Right atrium auricular region (tissue), 2 donors: ENCODE data around the gene RASSF4. TPM values are rescaled to one million over a fixed set of nuclear protein-coding genes. Genes with fewer than 3 reads are reported as not detected.
A peak's percentile ranks its signal among the peaks of the same experiment; 100 is the strongest.

Source experiments
- DNase-seq: peaks from one replicate; pipeline ENCODE4 v3.0.0-alpha.2; 2019; ENCODE audit warnings: low spot score
- H3K27ac ChIP-seq, 2 donors: fragments of 200-600 bp; sonication (generic); 1 replicate in 1 of 2; 2 replicates in 1 of 2; pipeline ENCODE4 v1.5.1; 2016 to 2019
- H3K27me3 ChIP-seq, 2 donors: fragments of 200-600 bp; sonication (generic); one replicate each; pipeline versions ENCODE4 v1.5.1 to v1.6.0; 2017 to 2019
- H3K36me3 ChIP-seq: fragments of 200-600 bp; sonication (generic); one replicate; pipeline ENCODE4 v1.5.1; 2016
- H3K4me1 ChIP-seq, 2 donors: fragments of 200-600 bp; sonication (generic); one replicate each; pipeline versions ENCODE4 v1.5.1 to v1.6.0; 2017 to 2019
- H3K4me3 ChIP-seq, 2 donors: fragments of 200-600 bp; sonication (generic); 1 replicate in 1 of 2; 2 replicates in 1 of 2; pipeline ENCODE4 v1.5.1; 2017 to 2019; ENCODE audit warnings: mild to moderate bottlenecking in 1 of 2, moderate library complexity in 1 of 2
- H3K9me3 ChIP-seq, 2 donors: fragments of 200-600 bp; sonication (generic); one replicate each; pipeline ENCODE4 v1.5.1; 2019
- total RNA-seq, 2 donors: library from RNA; depleted of rRNA; stranded (reverse); fragments of >200 nt; gene quantifications; one replicate each; pipeline ENCODE4 v1.1.0, GENCODE V29; 2016
- TF ChIP-seq, protein P1 (sequence below), 2 donors: fragments of 200-600 bp; sonication (generic); IDR thresholded peaks; one replicate each; pipeline ENCODE4 v1.5.1; 2019; ENCODE audit warnings: antibody characterized with exemption in 2 of 2

The RASSF4 gene
- total RNA-seq, 2 donors from 2014 or later, result 43.3 to 43.4 TPM

DNA sequence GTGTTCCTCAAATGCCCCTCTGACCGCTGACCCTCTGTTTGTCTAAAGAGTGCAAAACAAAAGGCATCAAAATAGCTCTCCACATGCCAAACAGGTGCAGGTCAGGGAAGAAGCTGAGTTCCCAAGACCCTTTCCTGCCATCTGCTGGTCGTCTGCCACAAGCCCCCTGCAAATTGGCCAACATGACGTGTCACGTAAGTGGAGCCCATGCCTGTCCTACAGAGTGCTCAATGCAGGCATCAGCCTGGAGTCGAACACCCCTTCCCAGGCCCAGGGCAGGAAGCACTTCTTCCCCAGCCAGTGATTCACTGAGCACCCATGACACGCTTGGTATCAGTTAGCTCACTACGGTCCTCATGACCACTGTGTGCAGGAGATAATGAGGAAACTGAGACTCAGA, 34.4 kb upstream of the RASSF4 start:
- H3K36me3 ChIP-seq, result no peaks in the 10 kb centered on the region
- H3K4me3 ChIP-seq, result no peak overlapping the region
- no peaks in the 10 kb centered on the region for H3K4me1 ChIP-seq
- no peak for DNase-seq
- H3K27ac ChIP-seq, result no peak overlapping the region
- H3K9me3 ChIP-seq, result no peaks in the 10 kb centered on the region
- no peaks in the 10 kb centered on the region for H3K27me3 ChIP-seq
- TF ChIP-seq, protein P1, sequence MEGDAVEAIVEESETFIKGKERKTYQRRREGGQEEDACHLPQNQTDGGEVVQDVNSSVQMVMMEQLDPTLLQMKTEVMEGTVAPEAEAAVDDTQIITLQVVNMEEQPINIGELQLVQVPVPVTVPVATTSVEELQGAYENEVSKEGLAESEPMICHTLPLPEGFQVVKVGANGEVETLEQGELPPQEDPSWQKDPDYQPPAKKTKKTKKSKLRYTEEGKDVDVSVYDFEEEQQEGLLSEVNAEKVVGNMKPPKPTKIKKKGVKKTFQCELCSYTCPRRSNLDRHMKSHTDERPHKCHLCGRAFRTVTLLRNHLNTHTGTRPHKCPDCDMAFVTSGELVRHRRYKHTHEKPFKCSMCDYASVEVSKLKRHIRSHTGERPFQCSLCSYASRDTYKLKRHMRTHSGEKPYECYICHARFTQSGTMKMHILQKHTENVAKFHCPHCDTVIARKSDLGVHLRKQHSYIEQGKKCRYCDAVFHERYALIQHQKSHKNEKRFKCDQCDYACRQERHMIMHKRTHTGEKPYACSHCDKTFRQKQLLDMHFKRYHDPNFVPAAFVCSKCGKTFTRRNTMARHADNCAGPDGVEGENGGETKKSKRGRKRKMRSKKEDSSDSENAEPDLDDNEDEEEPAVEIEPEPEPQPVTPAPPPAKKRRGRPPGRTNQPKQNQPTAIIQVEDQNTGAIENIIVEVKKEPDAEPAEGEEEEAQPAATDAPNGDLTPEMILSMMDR (IDR thresholded peaks at IDR 0.05), result peak in 1 of 2 donors; percentile 29

DNA sequence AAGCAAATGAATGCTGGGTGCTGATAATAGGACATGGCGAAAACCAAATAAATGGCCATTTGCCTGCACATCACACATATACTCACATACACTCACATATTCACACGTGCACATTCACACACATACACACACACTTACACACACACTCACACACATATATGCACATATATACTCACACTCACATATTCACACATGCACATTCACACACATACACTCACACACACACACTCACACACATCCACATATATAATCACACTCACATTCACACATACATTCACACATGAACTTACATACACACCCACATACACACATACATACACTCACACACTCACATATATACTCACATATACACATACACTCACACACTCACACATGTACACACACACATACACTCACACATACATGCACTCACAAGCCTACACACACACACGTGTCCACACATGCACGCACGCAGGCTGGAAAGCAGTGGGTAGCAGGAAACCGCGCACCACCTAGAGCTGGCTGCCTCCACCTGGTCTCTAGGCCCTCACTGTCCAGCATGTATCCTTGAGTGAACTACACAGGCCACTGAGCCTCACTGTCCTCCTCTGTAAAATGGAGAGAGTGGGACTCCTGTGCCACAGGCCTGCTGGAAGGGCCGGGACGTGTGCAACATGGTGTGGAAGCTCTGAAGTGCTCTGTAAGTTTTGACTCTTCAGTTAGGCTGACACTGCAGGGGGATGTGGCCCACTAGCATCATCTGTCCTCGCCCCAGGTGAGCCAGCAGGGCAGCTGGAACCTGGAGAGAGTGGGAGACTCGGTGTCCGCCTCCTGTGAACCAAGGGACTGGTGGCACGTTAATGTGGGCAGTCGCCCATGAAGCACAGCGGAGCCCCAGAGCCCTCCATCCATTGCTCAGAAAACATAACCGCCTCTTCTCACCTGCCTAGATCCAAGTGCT, 33.5 kb upstream of the RASSF4 start:
- Histone ChIP-seq H3K9me3 (no peaks in the 10 kb centered on the region), H3K36me3 (no peaks in the 10 kb centered on the region), H3K27me3 (no peaks in the 10 kb centered on the region), H3K4me3 (no peak overlapping the region), H3K27ac (no peak overlapping the region), H3K4me1 (no peaks in the 10 kb centered on the region)
- no peak for DNase-seq
- TF ChIP-seq, protein P1 (IDR thresholded peaks at IDR 0.05), result no peak

DNA sequence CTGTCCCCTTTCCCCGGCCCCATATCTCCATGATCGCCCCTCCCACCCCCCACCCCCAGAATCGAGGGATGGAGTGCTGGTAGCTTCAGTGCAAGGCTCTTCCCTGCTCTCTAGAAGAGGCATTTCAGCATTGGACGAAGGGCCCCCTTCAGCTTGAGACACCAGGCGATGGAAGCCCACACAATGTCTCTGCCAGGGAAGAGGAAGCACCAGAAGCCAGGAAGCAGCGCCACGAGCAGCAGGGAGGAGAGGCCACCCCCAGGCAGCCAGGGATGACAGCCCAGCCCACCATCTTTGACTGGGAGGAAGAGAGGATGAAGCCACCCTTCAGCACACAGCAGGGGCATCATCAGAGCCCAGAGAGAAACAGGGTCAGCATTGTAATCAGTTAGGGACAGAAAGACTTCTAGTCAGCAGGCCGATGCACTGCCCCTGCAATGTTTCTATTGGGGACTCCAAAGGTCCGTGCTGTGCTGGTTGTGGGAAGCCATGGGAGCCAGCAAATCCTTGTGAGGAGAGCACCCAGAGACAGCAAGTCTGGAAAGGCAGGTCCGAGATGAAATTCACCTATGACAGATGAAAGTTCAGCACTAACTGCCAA, 32.8 kb upstream of the RASSF4 start:
- TF ChIP-seq, protein P1 (IDR thresholded peaks at IDR 0.05), result no peak
- no peaks in the 10 kb centered on the region for H3K27me3 ChIP-seq
- H3K9me3 ChIP-seq, result no peaks in the 10 kb centered on the region
- no peaks in the 10 kb centered on the region for H3K36me3 ChIP-seq
- no peak overlapping the region for H3K4me3 ChIP-seq
- DNase-seq, result no peak
- H3K27ac ChIP-seq, result no peak overlapping the region
- H3K4me1 ChIP-seq, result no peaks in the 10 kb centered on the region

DNA sequence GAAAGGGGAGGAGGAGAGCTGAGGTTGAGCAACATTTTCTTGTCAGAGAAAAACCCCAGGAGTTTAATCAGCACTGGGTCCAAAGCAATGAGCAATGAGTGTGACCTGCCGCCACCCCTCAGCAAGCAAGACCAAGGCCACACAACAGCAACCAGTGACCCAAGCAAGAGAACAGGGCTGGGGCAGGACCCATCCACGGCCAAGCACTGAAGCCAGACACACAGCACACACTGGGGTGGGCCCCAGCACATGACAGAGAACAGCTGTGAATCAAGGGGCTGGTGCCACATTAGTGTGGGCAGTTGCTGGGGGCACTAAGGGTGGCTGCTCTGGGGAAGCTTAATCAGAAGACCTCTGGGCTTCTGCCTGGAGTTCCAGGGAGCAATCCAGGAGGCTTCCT, 32.2 kb upstream of the RASSF4 start:
- Histone ChIP-seq H3K27me3 (no peaks in the 10 kb centered on the region), H3K4me1 (peaks cover 0 to 2% of the 10 kb centered on the region in 2 donors), H3K4me3 (no peak overlapping the region), H3K9me3 (no peaks in the 10 kb centered on the region), H3K36me3 (no peaks in the 10 kb centered on the region), H3K27ac (no peak overlapping the region)
- TF ChIP-seq, protein P1 (IDR thresholded peaks at IDR 0.05), result no peak
- no peak for DNase-seq

DNA sequence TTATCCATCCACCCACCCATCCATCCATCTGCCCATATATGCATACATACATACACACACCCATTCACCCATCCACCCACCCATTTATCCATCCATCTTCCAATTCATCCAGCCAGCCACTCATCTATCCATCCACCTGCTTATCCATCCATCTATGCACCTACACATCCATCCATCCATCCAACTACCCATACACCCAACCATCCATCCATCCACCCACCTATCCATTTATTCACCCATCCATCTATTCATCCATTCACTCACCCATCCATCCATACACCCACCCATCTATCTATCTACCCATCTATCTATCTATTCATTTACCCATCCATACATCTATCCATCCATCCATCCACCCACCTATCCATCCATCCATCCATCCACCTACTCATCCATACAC, 31.1 kb upstream of the RASSF4 start:
- no peaks in the 10 kb centered on the region for H3K9me3 ChIP-seq
- no peaks in the 10 kb centered on the region for H3K36me3 ChIP-seq
- H3K4me1 ChIP-seq, result peaks cover 0 to 11% of the 10 kb centered on the region in 2 donors
- H3K27ac ChIP-seq, result no peak overlapping the region
- H3K4me3 ChIP-seq, result no peak overlapping the region
- H3K27me3 ChIP-seq, result no peaks in the 10 kb centered on the region
- no peak for DNase-seq
- TF ChIP-seq, protein P1 (IDR thresholded peaks at IDR 0.05), result no peak
